ENCODE data around the gene ARHGAP27.
"Not testable (repeated sequence)": the region's sequence is repeated elsewhere in the genome, so short reads cannot be mapped to it uniquely, and the experiment has no call there.

Gene ARHGAP27

GRCh38 chr17:45451131-45451530, 18.5 kb upstream of the ARHGAP27 start:
- 0 out of 2 replicates have a peak, but pooled peaks have one; percentile 11 for TF ChIP-seq CTCF (IDR thresholded peaks at IDR 0.05; ENCODE audit: control insufficient read depth, extremely low read depth, insufficient read depth)
- no peak overlapping the region for H3K4me3 ChIP-seq (ENCODE audit: low read depth, low read length)
- no peak for DNase-seq (ENCODE audit: low read depth)

GRCh38 chr17:45449708-45450329, 17.1 kb upstream of the ARHGAP27 start:
- H3K4me3 ChIP-seq (ENCODE audit: low read depth, low read length); DNase-seq (ENCODE audit: low read depth): not testable (repeated sequence)

- DNase-seq (ENCODE audit: low read depth); H3K4me3 ChIP-seq (ENCODE audit: low read depth, low read length): not testable (repeated sequence)
These were observed 16.6 kb upstream of the ARHGAP27 start for GRCh38 chr17:45449260-45449659.

- DNase-seq (ENCODE audit: low read depth); H3K4me3 ChIP-seq (ENCODE audit: low read depth, low read length): not testable (repeated sequence)
These were observed 15.8 kb upstream of the ARHGAP27 start for GRCh38 chr17:45448483-45448882.

- not testable (repeated sequence) for H3K4me3 ChIP-seq (ENCODE audit: low read depth, low read length); DNase-seq (ENCODE audit: low read depth)
These were observed 15.4 kb upstream of the ARHGAP27 start for GRCh38 chr17:45448066-45448465.

- not testable (repeated sequence) for DNase-seq (ENCODE audit: low read depth); H3K4me3 ChIP-seq (ENCODE audit: low read depth, low read length)
These were observed 15.0 kb upstream of the ARHGAP27 start for GRCh38 chr17:45447650-45448049.

GRCh38 chr17:45446872-45447625, 14.4 kb upstream of the ARHGAP27 start:
- H3K4me3 ChIP-seq (ENCODE audit: low read depth, low read length); DNase-seq (ENCODE audit: low read depth): not testable (repeated sequence)

- not testable (repeated sequence) for DNase-seq (ENCODE audit: low read depth); H3K4me3 ChIP-seq (ENCODE audit: low read depth, low read length)
These were observed 13.5 kb upstream of the ARHGAP27 start for GRCh38 chr17:45445901-45446743.

GRCh38 chr17:45444856-45445820, 12.5 kb upstream of the ARHGAP27 start:
- not testable (repeated sequence) for DNase-seq (ENCODE audit: low read depth); H3K4me3 ChIP-seq (ENCODE audit: low read depth, low read length)

- DNase-seq (ENCODE audit: low read depth); H3K4me3 ChIP-seq (ENCODE audit: low read depth, low read length): not testable (repeated sequence)
These were observed 11.6 kb upstream of the ARHGAP27 start for GRCh38 chr17:45444301-45444700.

GRCh38 chr17:45443371-45444260, 10.9 kb upstream of the ARHGAP27 start:
- not testable (repeated sequence) for DNase-seq (ENCODE audit: low read depth); H3K4me3 ChIP-seq (ENCODE audit: low read depth, low read length)

Measured in LNCaP clone FGC (cell line).